IMR-90 (cell line): ENCODE results near the gene SSBP3. TPM values are rescaled to one million over a fixed set of nuclear protein-coding genes. Genes with fewer than 3 reads are reported as not detected.

Experiments used
- ATAC-seq: fragments of 200-7000 bp; cut with Tn5 transposase; 2 replicates; pipeline ENCODE4 v1.9.1; 2020; ENCODE audit warnings: low read depth, mild to moderate bottlenecking, moderate library complexity
- BruUV-seq: library from RNA; stranded (reverse); fragments of 400-500 nt; replicated peaks from 2 replicates; lab custom pipeline; 2021; lab: Mats Ljungman, UMichigan
- CTCF ChIA-PET: fragments of 300-600 bp; formaldehyde crosslinking; extraction: SDS; loops from one replicate; lab custom pipeline; 2021; ENCODE audit warnings: antibody characterized with exemption; lab: Yijun Ruan, JAX
- POLR2A ChIA-PET: fragments of 300-600 bp; sonication (Branson Sonifier 250); formaldehyde crosslinking; loops from one replicate; lab custom pipeline; 2022; ENCODE audit warnings: antibody characterized with exemption; ENCODE audit not compliant: unreplicated experiment; lab: Charles Lee
- DNase-seq: peaks from one replicate; pipeline ENCODE4 v3.0.0; 2013
- H2AFZ ChIP-seq: replicated peaks from 2 replicates; pipeline ENCODE3; 2013; ENCODE audit warnings: low read length, mild to moderate bottlenecking; ENCODE audit not compliant: poor library complexity
- H2AK5ac ChIP-seq: 2 replicates; pipeline ENCODE4 v1.6.1; 2013; ENCODE audit warnings: low read depth, low read length, inconsistent platforms
- H2AK9ac ChIP-seq: replicated peaks from 2 replicates; pipeline ENCODE3; 2013; ENCODE audit warnings: mild to moderate bottlenecking, low read depth, low read length, moderate library complexity; ENCODE audit not compliant: poor library complexity
- H2BK120ac ChIP-seq: 2 replicates; pipeline ENCODE4 v1.6.1; 2013; ENCODE audit warnings: low read depth, low read length, inconsistent platforms
- H2BK15ac ChIP-seq: 3 replicates; pipeline ENCODE4 v1.6.1; 2013; ENCODE audit warnings: low read depth, low read length, inconsistent platforms
- H2BK20ac ChIP-seq: 2 replicates; pipeline ENCODE4 v1.6.1; 2013; ENCODE audit warnings: low read depth, mild to moderate bottlenecking, inconsistent platforms, low read length, moderate library complexity
- H2BK5ac ChIP-seq: 2 replicates; pipeline ENCODE4 v1.6.1; 2013; ENCODE audit warnings: mild to moderate bottlenecking, low read depth, low read length, inconsistent platforms; ENCODE audit not compliant: poor library complexity, severe bottlenecking
- H3K14ac ChIP-seq: replicated peaks from 2 replicates; pipeline ENCODE4 v1.6.1; 2013; ENCODE audit warnings: low read depth, low read length, inconsistent platforms
- H3K18ac ChIP-seq: 2 replicates; pipeline ENCODE4 v1.6.1; 2013; ENCODE audit warnings: low read depth, low read length, control low read depth
- H3K23ac ChIP-seq: 2 replicates; pipeline ENCODE4 v1.6.1; 2013; ENCODE audit warnings: low read depth, low read length, inconsistent platforms
- H3K27ac ChIP-seq: 2 replicates; pipeline ENCODE4 v1.5.1; 2013; ENCODE audit warnings: mild to moderate bottlenecking, control low read depth, low read length; ENCODE audit not compliant: insufficient read depth
- H3K27me3 ChIP-seq: 2 replicates; pipeline ENCODE4 v1.6.1; 2013; ENCODE audit warnings: low read length; ENCODE audit not compliant: control insufficient read depth, insufficient read depth
- H3K36me3 ChIP-seq: 2 replicates; pipeline ENCODE4 v1.6.1; 2013; ENCODE audit warnings: low read length, mixed read lengths; ENCODE audit not compliant: control insufficient read depth, insufficient read depth
- H3K4ac ChIP-seq: 2 replicates; pipeline ENCODE4 v1.6.1; 2013; ENCODE audit warnings: low read depth, low read length, inconsistent platforms
- H3K4me1 ChIP-seq: 2 replicates; pipeline ENCODE4 v1.6.1; 2013; ENCODE audit warnings: low read length, mixed read lengths; ENCODE audit not compliant: control insufficient read depth, insufficient read depth
- H3K4me2 ChIP-seq: 2 replicates; pipeline ENCODE4 v1.6.1; 2013; ENCODE audit warnings: low read depth, mild to moderate bottlenecking, control low read depth, low read length, moderate library complexity
- H3K4me3 ChIP-seq: 2 replicates; pipeline ENCODE4 v1.5.1; 2013; ENCODE audit warnings: low read depth, mild to moderate bottlenecking, control low read depth, low read length, moderate library complexity; ENCODE audit not compliant: insufficient read depth
- H3K56ac ChIP-seq: 2 replicates; pipeline ENCODE4 v1.6.1; 2013; ENCODE audit warnings: low read length, inconsistent platforms; ENCODE audit not compliant: insufficient read depth; ENCODE audit errors: extremely low read depth
- H3K79me1 ChIP-seq, 2 experiments: 2 replicates each; pipeline ENCODE4 v1.6.1; 2013; ENCODE audit warnings: low read length in 2 of 2, inconsistent platforms in 1 of 2, low read depth in 1 of 2
- H3K9ac ChIP-seq: 2 replicates; pipeline ENCODE4 v1.6.1; 2013; ENCODE audit warnings: low read depth, low read length, control low read depth
- H3K9me1 ChIP-seq: 2 replicates; pipeline ENCODE4 v1.6.1; 2013; ENCODE audit warnings: low read length, inconsistent platforms; ENCODE audit not compliant: insufficient read depth
- H3K9me3 ChIP-seq: 2 replicates; pipeline ENCODE4 v1.6.1; 2013; ENCODE audit warnings: low read length; ENCODE audit not compliant: control insufficient read depth, insufficient read depth
- H4K20me1 ChIP-seq: 2 replicates; pipeline ENCODE4 v1.6.1; 2013; ENCODE audit warnings: low read length, inconsistent platforms; ENCODE audit not compliant: insufficient read depth
- H4K5ac ChIP-seq: 2 replicates; pipeline ENCODE4 v1.6.1; 2013; ENCODE audit warnings: mild to moderate bottlenecking, low read depth, low read length, control low read depth
- H4K8ac ChIP-seq, 2 experiments: 2 replicates each; pipeline ENCODE4 v1.6.1; 2013; ENCODE audit warnings: low read depth in 2 of 2, low read length in 2 of 2, control low read depth in 1 of 2, inconsistent platforms in 1 of 2
- H4K91ac ChIP-seq: 2 replicates; pipeline ENCODE4 v1.6.1; 2013; ENCODE audit warnings: low read depth, low read length, inconsistent platforms; ENCODE audit not compliant: insufficient read depth
- BHLHE40 ChIP-seq: fragments of 150-350 bp; IDR thresholded peaks from 2 replicates; pipeline ENCODE4 v1.6.1; 2016; ENCODE audit warnings: mild to moderate bottlenecking, low read depth, low read length
- CEBPB ChIP-seq: IDR thresholded peaks from 2 replicates; pipeline ENCODE4 v1.6.1; 2012; ENCODE audit warnings: low read depth, low read length, improper control_type of control experiment
- CHD1 ChIP-seq: IDR thresholded peaks from 2 replicates; pipeline ENCODE4 v1.6.1; 2012; ENCODE audit warnings: low read depth, low read length, improper control_type of control experiment
- FOS ChIP-seq: fragments of 150-350 bp; IDR thresholded peaks from 2 replicates; pipeline ENCODE4 v1.6.1; 2016; ENCODE audit warnings: low read depth, low read length
- MAFK ChIP-seq: IDR thresholded peaks from 2 replicates; pipeline ENCODE4 v1.6.1; 2012; ENCODE audit warnings: low read depth, low read length, improper control_type of control experiment
- MXI1 ChIP-seq: IDR thresholded peaks from 2 replicates; pipeline ENCODE4 v1.6.1; 2012; ENCODE audit warnings: low read depth, mild to moderate bottlenecking, low read length, moderate library complexity, borderline replicate concordance
- NFE2L2 ChIP-seq: fragments of 150-350 bp; IDR thresholded peaks from 2 replicates; pipeline ENCODE4 v1.6.1; 2016; ENCODE audit warnings: low read depth, mild to moderate bottlenecking, low read length
- POLR2A ChIP-seq: IDR thresholded peaks from 2 replicates; pipeline ENCODE4 v1.6.1; 2012; ENCODE audit warnings: mild to moderate bottlenecking, low read depth, low read length
- RAD21 ChIP-seq: IDR thresholded peaks from 2 replicates; pipeline ENCODE4 v1.6.1; 2012; ENCODE audit warnings: low read length, improper control_type of control experiment
- RCOR1 ChIP-seq: IDR thresholded peaks from 2 replicates; pipeline ENCODE4 v1.6.1; 2012; ENCODE audit warnings: mild to moderate bottlenecking, low read length, improper control_type of control experiment; ENCODE audit not compliant: insufficient replicate concordance
- RFX5 ChIP-seq: IDR thresholded peaks from 2 replicates; pipeline ENCODE4 v1.8.0; 2012; ENCODE audit warnings: low read depth, mild to moderate bottlenecking, low read length, moderate library complexity
- SMC3 ChIP-seq: fragments of 150-350 bp; IDR thresholded peaks from 2 replicates; pipeline ENCODE4 v1.6.1; 2016; ENCODE audit warnings: low read depth, mild to moderate bottlenecking, antibody characterized with exemption, low read length, moderate library complexity
- WGBS, 2 experiments: methylation state at CpG; one replicate each; pipeline versions ENCODE4 v1.1.5 to v1.1.7; 2013; ENCODE audit warnings: missing lambda C conversion rate in 2 of 2; ENCODE audit not compliant: insufficient read length in 1 of 2; ENCODE audit errors: extremely low coverage in 2 of 2; 5-methylcytosine and 5-hydroxymethylcytosine counted together
- dilution Hi-C: fragments of 300-500 bp; cut with HindIII; formaldehyde crosslinking; loops from one replicate; pipeline ENCODE4 v1.14.3; 2018; ENCODE audit warnings: low sequenced_read_pairs; ENCODE audit not compliant: unreplicated experiment
- in situ Hi-C: fragments of 300-500 bp; cut with MboI; formaldehyde crosslinking; loops from 3 replicates; pipeline ENCODE4 v1.14.3; 2019; ENCODE audit warnings: low sequenced_read_pairs, inconsistent platforms, mixed read lengths
- intact Hi-C: fragments of 100-400 bp; cut with micrococcal nuclease; formaldehyde crosslinking; loops from 2 replicates; pipeline ENCODE4 v1.10.0; 2022
- polyA plus RNA-seq, 3 experiments: library from polyadenylated mRNA; depleted of rRNA; stranded (reverse); fragments of >200 nt; gene quantifications; 2 replicates each; pipeline ENCODE4 v1.2.3, GENCODE V29; 2012; ENCODE audit warnings: low replicate concordance in 1 of 3
- total RNA-seq: library from RNA; depleted of rRNA; stranded (reverse); fragments of >200 nt; gene quantifications from 2 replicates; pipeline ENCODE4 v1.2.3, GENCODE V29; 2012
- TF ChIP-seq, protein P1 (sequence below): fragments of 150-350 bp; IDR thresholded peaks from 2 replicates; pipeline ENCODE4 v1.6.1; 2017; ENCODE audit warnings: mild to moderate bottlenecking, antibody characterized with exemption, low read length, low read depth
- TF ChIP-seq, protein P2 (sequence below): conservative IDR thresholded peaks from 2 replicates; pipeline ENCODE4 v1.5.1; 2012; ENCODE audit warnings: mild to moderate bottlenecking, low read depth, low read length, improper control_type of control experiment
- TF ChIP-seq, protein P3 (sequence below): fragments of 150-350 bp; IDR thresholded peaks from 2 replicates; pipeline ENCODE4 v1.6.1; 2016; ENCODE audit warnings: low read depth, mild to moderate bottlenecking, low read length, moderate library complexity, borderline replicate concordance

SSBP3 gene
- total and polyA plus RNA-seq, 2 of the 4 experiments (the other 2 are of a cell fraction), result 10.9 to 39.6 TPM

DNA sequence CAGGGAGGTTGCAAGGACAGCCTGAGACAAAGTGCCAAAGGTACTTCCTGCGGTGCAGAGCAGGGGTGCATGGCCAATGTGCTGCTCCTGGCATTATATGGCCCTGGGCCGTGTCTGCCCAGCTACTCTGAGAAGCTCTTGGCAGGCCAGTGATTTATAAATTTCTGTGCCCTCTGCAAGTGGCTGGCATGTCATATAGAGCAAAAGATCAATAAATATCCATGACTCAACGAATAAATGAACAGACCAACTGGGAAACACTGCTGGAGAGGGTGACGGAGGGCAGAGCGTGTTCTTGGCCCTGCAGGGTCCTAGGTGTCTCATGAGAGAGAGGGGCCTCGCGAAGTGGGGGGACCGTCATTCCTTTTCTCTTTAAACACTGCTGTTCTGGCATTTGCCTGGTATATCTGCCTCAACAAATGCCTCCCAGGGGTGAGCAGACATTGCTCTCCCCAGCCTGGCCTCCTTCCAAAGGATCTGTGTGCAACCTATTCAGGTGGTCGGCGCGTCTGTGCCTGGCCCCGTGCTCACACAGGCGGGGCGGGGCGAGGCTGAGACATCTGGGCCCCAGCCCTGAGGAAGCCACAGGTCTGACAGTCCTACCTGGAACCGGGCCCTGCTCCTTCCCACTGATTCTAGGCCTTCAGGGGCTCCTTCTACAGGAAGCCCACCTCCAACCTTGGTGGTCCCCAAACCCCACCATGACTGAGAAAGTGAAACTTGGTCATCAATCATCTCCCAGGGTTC, 123.9 kb downstream of the SSBP3 start:
- H3K4ac ChIP-seq, result no peak overlapping the region
- no peaks in the 10 kb centered on the region for H3K9me3 ChIP-seq
- peaks cover 16% of the 10 kb centered on the region for H3K36me3 ChIP-seq
- no peak overlapping the region for H3K18ac ChIP-seq
- no peak overlapping the region for H2AK9ac ChIP-seq
- intact Hi-C loops (no loop called here), dilution Hi-C loops (no loop called here), in situ Hi-C loops (no loop called here)
- no peak overlapping the region for H3K27ac ChIP-seq
- no peak overlapping the region for H2AFZ ChIP-seq
- no peak overlapping the region for H3K14ac ChIP-seq
- no peak overlapping the region for H4K8ac ChIP-seq
- no peak overlapping the region for H3K4me3 ChIP-seq
- H3K4me2 ChIP-seq, result no peak overlapping the region
- H2BK15ac ChIP-seq, result no peak overlapping the region
- CTCF ChIA-PET, result interaction anchor here (0.7 kb wide), 1 partner anchor 37 kb away, joined by 3 read pairs; no protein-coding TSS in a partner anchor
- H2AK5ac ChIP-seq, result no peak overlapping the region
- no peak overlapping the region for H4K5ac ChIP-seq
- peaks cover 33% of the 10 kb centered on the region for H3K4me1 ChIP-seq
- peaks cover 18% of the 10 kb centered on the region for H4K20me1 ChIP-seq
- H3K56ac ChIP-seq, result no peak overlapping the region
- no peak overlapping the region for H2BK120ac ChIP-seq
- POLR2A ChIA-PET, result no interaction called here
- H3K9ac ChIP-seq, result no peak overlapping the region
- no peak overlapping the region for H2BK20ac ChIP-seq
- peaks cover 43 to 72% of the 10 kb centered on the region in 2 experiments for H3K79me1 ChIP-seq
- no TSS peak for BruUV-seq
- 100% methylated on average over 2 of the region's 16 CpGs; no CpG with 5 or more reads in 1 of the 2 experiments for WGBS, 2 experiments
- peaks cover 46% of the 10 kb centered on the region for H3K9me1 ChIP-seq
- no peak overlapping the region for H3K23ac ChIP-seq
- H3K27me3 ChIP-seq, result no peaks in the 10 kb centered on the region
- DNase-seq, result no peak
- no peak overlapping the region for H2BK5ac ChIP-seq
- ATAC-seq, result no peak
- no peak overlapping the region for H4K91ac ChIP-seq
- TF ChIP-seq RCOR1 (no peak), POLR2A (no peak), RAD21 (no peak), SMC3 (no peak), NFE2L2 (no peak), FOS (no peak), RFX5 (no peak), MAFK (no peak), MXI1 (no peak), BHLHE40 (no peak), CEBPB (no peak), CHD1 (no peak)
- TF ChIP-seq, protein P1, sequence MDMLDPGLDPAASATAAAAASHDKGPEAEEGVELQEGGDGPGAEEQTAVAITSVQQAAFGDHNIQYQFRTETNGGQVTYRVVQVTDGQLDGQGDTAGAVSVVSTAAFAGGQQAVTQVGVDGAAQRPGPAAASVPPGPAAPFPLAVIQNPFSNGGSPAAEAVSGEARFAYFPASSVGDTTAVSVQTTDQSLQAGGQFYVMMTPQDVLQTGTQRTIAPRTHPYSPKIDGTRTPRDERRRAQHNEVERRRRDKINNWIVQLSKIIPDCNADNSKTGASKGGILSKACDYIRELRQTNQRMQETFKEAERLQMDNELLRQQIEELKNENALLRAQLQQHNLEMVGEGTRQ, result no peak
- TF ChIP-seq, protein P2, sequence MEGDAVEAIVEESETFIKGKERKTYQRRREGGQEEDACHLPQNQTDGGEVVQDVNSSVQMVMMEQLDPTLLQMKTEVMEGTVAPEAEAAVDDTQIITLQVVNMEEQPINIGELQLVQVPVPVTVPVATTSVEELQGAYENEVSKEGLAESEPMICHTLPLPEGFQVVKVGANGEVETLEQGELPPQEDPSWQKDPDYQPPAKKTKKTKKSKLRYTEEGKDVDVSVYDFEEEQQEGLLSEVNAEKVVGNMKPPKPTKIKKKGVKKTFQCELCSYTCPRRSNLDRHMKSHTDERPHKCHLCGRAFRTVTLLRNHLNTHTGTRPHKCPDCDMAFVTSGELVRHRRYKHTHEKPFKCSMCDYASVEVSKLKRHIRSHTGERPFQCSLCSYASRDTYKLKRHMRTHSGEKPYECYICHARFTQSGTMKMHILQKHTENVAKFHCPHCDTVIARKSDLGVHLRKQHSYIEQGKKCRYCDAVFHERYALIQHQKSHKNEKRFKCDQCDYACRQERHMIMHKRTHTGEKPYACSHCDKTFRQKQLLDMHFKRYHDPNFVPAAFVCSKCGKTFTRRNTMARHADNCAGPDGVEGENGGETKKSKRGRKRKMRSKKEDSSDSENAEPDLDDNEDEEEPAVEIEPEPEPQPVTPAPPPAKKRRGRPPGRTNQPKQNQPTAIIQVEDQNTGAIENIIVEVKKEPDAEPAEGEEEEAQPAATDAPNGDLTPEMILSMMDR, result no peak
- TF ChIP-seq, protein P3, sequence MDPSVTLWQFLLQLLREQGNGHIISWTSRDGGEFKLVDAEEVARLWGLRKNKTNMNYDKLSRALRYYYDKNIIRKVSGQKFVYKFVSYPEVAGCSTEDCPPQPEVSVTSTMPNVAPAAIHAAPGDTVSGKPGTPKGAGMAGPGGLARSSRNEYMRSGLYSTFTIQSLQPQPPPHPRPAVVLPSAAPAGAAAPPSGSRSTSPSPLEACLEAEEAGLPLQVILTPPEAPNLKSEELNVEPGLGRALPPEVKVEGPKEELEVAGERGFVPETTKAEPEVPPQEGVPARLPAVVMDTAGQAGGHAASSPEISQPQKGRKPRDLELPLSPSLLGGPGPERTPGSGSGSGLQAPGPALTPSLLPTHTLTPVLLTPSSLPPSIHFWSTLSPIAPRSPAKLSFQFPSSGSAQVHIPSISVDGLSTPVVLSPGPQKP, result no peak
